B cell (primary cell): ENCODE results near the gene IZUMO1. TPM values are rescaled to one million over a fixed set of nuclear protein-coding genes. Genes with fewer than 3 reads are reported as not detected.

Experiments
- ATAC-seq: fragments of 200-7000 bp; cut with Tn5 transposase; one replicate; pipeline ENCODE4 v1.10.0; 2021; ENCODE audit warnings: low read depth, mild to moderate bottlenecking, moderate number of reproducible peaks, moderate library complexity
- CTCF ChIA-PET: fragments of 350-600 bp; sonication (Branson Sonifier 250); formaldehyde crosslinking; loops from one replicate; lab custom pipeline; 2021; ENCODE audit warnings: antibody characterized with exemption, inconsistent platforms; lab: Charles Lee
- POLR2A ChIA-PET: fragments of 350-600 bp; sonication (Branson Sonifier 250); formaldehyde crosslinking; loops from one replicate; lab custom pipeline; 2021; ENCODE audit warnings: antibody characterized with exemption; lab: Charles Lee
- DNase-seq: peaks from one replicate; pipeline ENCODE4 v3.0.0; 2013
- H2AFZ ChIP-seq: 2 replicates; pipeline ENCODE4 v1.6.1; 2012; ENCODE audit warnings: mild to moderate bottlenecking, low read depth, low read length; ENCODE audit not compliant: insufficient read depth, poor library complexity, severe bottlenecking
- H3K27ac ChIP-seq, 2 donors: 1 replicate in 1 of 2; 2 replicates in 1 of 2; pipeline ENCODE4 v1.5.1; 2012 to 2013; ENCODE audit warnings: low read length in 2 of 2, mild to moderate bottlenecking in 2 of 2, moderate library complexity in 1 of 2
- H3K27me3 ChIP-seq, 4 experiments: fragments of 200-600 bp in 1 of 4; sonication (generic) in 1 of 4; replicated peaks in 1 of 4; 1 replicate in 2 of 4; 2 replicates in 2 of 4; pipeline versions ENCODE4 v1.6.1 to v1.7.0; 2013 to 2016; ENCODE audit warnings: low read length in 3 of 4, mild to moderate bottlenecking in 2 of 4, mixed read lengths in 1 of 4, moderate library complexity in 1 of 4; ENCODE audit not compliant: insufficient read depth in 4 of 4, control insufficient read depth in 3 of 4; ENCODE audit errors: control extremely low read depth in 1 of 4
- H3K36me3 ChIP-seq, 2 experiments: replicated peaks in 1 of 2; 1 replicate in 1 of 2; 2 replicates in 1 of 2; pipeline versions ENCODE4 v1.6.1 to v1.7.1; 2013; ENCODE audit warnings: low read length in 1 of 2; ENCODE audit not compliant: insufficient read depth in 2 of 2, control insufficient read depth in 1 of 2; ENCODE audit errors: control extremely low read depth in 1 of 2, extremely low read depth in 1 of 2
- H3K4me1 ChIP-seq, 2 donors: fragments of 200-600 bp in 1 of 2; sonication (generic) in 1 of 2; 1 replicate in 1 of 2; 2 replicates in 1 of 2; pipeline versions ENCODE4 v1.5.1 to v1.6.1; 2013 to 2017; ENCODE audit warnings: low read length in 2 of 2; ENCODE audit not compliant: control insufficient read depth in 2 of 2, insufficient read depth in 2 of 2
- H3K4me2 ChIP-seq: replicated peaks from 2 replicates; pipeline ENCODE3; 2012; ENCODE audit warnings: mild to moderate bottlenecking, low read depth, low read length; ENCODE audit not compliant: poor library complexity, severe bottlenecking
- H3K4me3 ChIP-seq, 5 experiments: fragments of 200-600 bp in 1 of 5; sonication (generic) in 1 of 5; 1 replicate in 3 of 5; 2 replicates in 2 of 5; pipeline versions ENCODE4 v1.5.1 to v1.7.0; 2011 to 2016; ENCODE audit warnings: low read length in 4 of 5, mild to moderate bottlenecking in 4 of 5, low read depth in 2 of 5, control low read depth in 1 of 5, moderate library complexity in 1 of 5; ENCODE audit not compliant: insufficient read depth in 1 of 5; ENCODE audit errors: control extremely low read depth in 1 of 5, extremely low read depth in 1 of 5
- H3K79me2 ChIP-seq: fragments of 200-600 bp; sonication (generic); one replicate; pipeline ENCODE4 v1.6.0; 2016; ENCODE audit warnings: low read length; ENCODE audit not compliant: control insufficient read depth, insufficient read depth
- H3K9ac ChIP-seq: fragments of 200-600 bp; sonication (generic); 2 replicates; pipeline ENCODE4 v1.6.1; 2017; ENCODE audit warnings: mild to moderate bottlenecking, low read length, moderate library complexity
- H3K9me3 ChIP-seq, 3 donors: one replicate each; pipeline versions ENCODE4 v1.6.1 to v1.7.1; 2013; ENCODE audit warnings: low read length in 2 of 3; ENCODE audit not compliant: control insufficient read depth in 2 of 3, insufficient read depth in 1 of 3; ENCODE audit errors: control extremely low read depth in 1 of 3
- H4K20me1 ChIP-seq: 2 replicates; pipeline ENCODE4 v1.6.0; 2012; ENCODE audit warnings: mild to moderate bottlenecking, low read length; ENCODE audit not compliant: insufficient read depth, control insufficient read depth, poor library complexity, severe bottlenecking
- H3K27ac Mint-ChIP-seq: one replicate; pipeline ENCODE4 v1.8.0; 2021; ENCODE audit warnings: mixed read lengths
- H3K27me3 Mint-ChIP-seq: one replicate; pipeline ENCODE4 v1.8.0; 2021; ENCODE audit warnings: mixed read lengths
- H3K4me1 Mint-ChIP-seq: one replicate; pipeline ENCODE4 v1.8.0; 2021; ENCODE audit warnings: mixed read lengths
- H3K4me3 Mint-ChIP-seq: one replicate; pipeline ENCODE4 v1.8.0; 2021; ENCODE audit warnings: mixed read lengths
- H3K9me3 Mint-ChIP-seq: one replicate; pipeline ENCODE4 v1.8.0; 2022; ENCODE audit warnings: mixed read lengths; ENCODE audit not compliant: insufficient read depth
- EZH2 ChIP-seq: IDR thresholded peaks from 2 replicates; pipeline ENCODE4 v1.6.1; 2012; ENCODE audit warnings: borderline replicate concordance, low read depth, mild to moderate bottlenecking, moderate library complexity, low read length; ENCODE audit not compliant: insufficient read depth, poor library complexity, severe bottlenecking
- WGBS: methylation state at CpG from one replicate; pipeline ENCODE4 v1.1.5; 2013; ENCODE audit warnings: missing lambda C conversion rate; ENCODE audit not compliant: insufficient coverage; 5-methylcytosine and 5-hydroxymethylcytosine counted together
- intact Hi-C: fragments of 100-400 bp; cut with micrococcal nuclease; formaldehyde crosslinking; loops from one replicate; pipeline ENCODE4 v1.10.0; 2022
- polyA plus RNA-seq: library from polyadenylated mRNA; depleted of rRNA; stranded (reverse); fragments of >200 nt; gene quantifications from 2 replicates; pipeline ENCODE4 v1.2.3, GENCODE V29; 2012
- total RNA-seq, 2 donors: library from RNA; stranded (reverse); fragments of 120-200 nt in 1 of 2; gene quantifications; 1 replicate in 1 of 2; 2 replicates in 1 of 2; pipeline versions ENCODE4 v1.2.3 to v1.2.4, GENCODE V29; 2013 to 2022
- TF ChIP-seq, protein P1 (sequence below): fragments of 200-600 bp; IDR thresholded peaks from one replicate; pipeline ENCODE4 v1.8.0; 2022; ENCODE audit warnings: antibody characterized with exemption, mild to moderate bottlenecking

IZUMO1 gene
- total and polyA plus RNA-seq, 2 donors (not counting 1 experiment from before 2014, with no cell fraction given) = not detected

DNA sequence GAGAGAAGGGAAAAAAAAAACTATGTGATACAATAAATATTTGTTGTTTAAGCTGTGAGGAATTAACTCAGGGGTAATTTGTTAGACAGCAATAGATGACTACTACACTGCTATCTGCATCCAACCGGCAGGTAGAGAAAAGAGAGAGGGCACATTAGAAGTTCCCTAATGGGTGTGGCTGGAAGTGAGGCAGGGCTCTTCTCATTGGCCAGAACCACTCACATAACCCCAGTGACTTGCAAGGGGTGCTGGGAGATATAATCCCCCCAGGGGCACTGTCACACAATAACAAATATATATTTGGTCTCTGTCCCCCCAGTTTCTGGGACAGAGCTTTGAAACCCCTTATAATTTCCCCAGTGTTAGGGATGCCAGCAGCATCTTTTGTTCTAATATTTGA is 32.9 kb upstream of the IZUMO1 start:
- Histone ChIP-seq H3K27ac (no peak overlapping the region), H3K4me3 (no peak overlapping the region), H3K36me3 (no peaks in the 10 kb centered on the region), H3K79me2 (no peaks in the 10 kb centered on the region), H2AFZ (no peak overlapping the region), H3K9ac (no peak overlapping the region), H4K20me1 (no peaks in the 10 kb centered on the region), H3K4me1 (peaks cover 3 to 15% of the 10 kb centered on the region in 2 donors), H3K9me3 (peaks cover 0 to 3% (median 0%) of the 10 kb centered on the region in 3 donors), H3K4me2 (no peak overlapping the region), H3K27me3 (no peaks in the 10 kb centered on the region)
- no peak for ATAC-seq
- TF ChIP-seq, protein P1, sequence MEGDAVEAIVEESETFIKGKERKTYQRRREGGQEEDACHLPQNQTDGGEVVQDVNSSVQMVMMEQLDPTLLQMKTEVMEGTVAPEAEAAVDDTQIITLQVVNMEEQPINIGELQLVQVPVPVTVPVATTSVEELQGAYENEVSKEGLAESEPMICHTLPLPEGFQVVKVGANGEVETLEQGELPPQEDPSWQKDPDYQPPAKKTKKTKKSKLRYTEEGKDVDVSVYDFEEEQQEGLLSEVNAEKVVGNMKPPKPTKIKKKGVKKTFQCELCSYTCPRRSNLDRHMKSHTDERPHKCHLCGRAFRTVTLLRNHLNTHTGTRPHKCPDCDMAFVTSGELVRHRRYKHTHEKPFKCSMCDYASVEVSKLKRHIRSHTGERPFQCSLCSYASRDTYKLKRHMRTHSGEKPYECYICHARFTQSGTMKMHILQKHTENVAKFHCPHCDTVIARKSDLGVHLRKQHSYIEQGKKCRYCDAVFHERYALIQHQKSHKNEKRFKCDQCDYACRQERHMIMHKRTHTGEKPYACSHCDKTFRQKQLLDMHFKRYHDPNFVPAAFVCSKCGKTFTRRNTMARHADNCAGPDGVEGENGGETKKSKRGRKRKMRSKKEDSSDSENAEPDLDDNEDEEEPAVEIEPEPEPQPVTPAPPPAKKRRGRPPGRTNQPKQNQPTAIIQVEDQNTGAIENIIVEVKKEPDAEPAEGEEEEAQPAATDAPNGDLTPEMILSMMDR = no peak
- TF ChIP-seq EZH2 = no peak
- no CpG with 5 or more reads among the region's 1 CpG for WGBS
- Mint-ChIP-seq H3K4me3 (no peak overlapping the region), H3K27me3 (no peaks in the 10 kb centered on the region), H3K27ac (no peak overlapping the region), H3K9me3 (no peaks in the 10 kb centered on the region), H3K4me1 (peaks cover 19% of the 10 kb centered on the region)
- intact Hi-C loops = loop anchor here (10.0 kb wide), 1 partner anchor 305 kb away; the partner anchor contains the start of gene SNRNP70
- POLR2A ChIA-PET = interaction anchor here (0.7 kb wide), 1 partner anchor 18 kb away, joined by 8 read pairs; no protein-coding TSS in a partner anchor
- CTCF ChIA-PET = interaction anchor here (0.6 to 1.5 kb wide), 5 partner anchors 9 to 214 kb away, joined by 3 to 4 read pairs (median 3); partner anchors contain the start of genes GYS1 and RUVBL2
- DNase-seq = no peak

DNA sequence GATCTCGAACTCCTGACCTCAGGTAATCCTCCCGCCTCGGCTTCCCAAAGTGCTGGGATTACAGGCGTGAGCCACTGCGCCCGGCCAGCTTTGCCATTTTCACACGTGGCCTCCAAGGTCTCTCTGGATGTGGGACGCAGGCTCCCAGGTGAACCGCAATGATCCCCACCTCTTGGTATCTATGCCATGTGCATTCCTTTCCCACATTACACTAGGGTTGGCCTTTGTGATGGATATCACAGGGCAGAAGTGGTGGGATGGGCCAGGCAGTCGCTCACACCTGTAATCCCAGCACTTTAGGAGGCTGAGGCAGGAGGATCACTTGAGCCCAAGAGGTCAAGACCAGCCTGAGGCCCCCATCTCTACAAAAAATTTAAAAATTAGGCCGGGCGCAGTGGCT is 31.0 kb upstream of the IZUMO1 start:
- H3K27ac Mint-ChIP-seq = no peak overlapping the region

More for the DNA sequence above, 31.0 kb upstream of the IZUMO1 start:
- H3K27me3 Mint-ChIP-seq = peaks cover under 1% of the 10 kb centered on the region
- H3K4me3 ChIP-seq = no peak overlapping the region
- peaks cover 0 to 3% (median 0%) of the 10 kb centered on the region in 3 donors for H3K9me3 ChIP-seq
- ChIA-PET CTCF (interaction anchor here (1.3 kb wide), 1 partner anchor 64 kb away, joined by 4 read pairs; no protein-coding TSS in a partner anchor), POLR2A (no interaction called here)
- TF ChIP-seq, protein P1 = no peak
- TF ChIP-seq EZH2 = no peak
- H2AFZ ChIP-seq = no peak overlapping the region
- no peak overlapping the region for H3K4me3 Mint-ChIP-seq
- intact Hi-C loops = no loop called here
- WGBS = 97% methylated on average over 8 of the region's 12 CpGs
- no peaks in the 10 kb centered on the region for H3K9me3 Mint-ChIP-seq
- ATAC-seq = no peak
- H3K27me3 ChIP-seq = no peaks in the 10 kb centered on the region
- peaks cover 19% of the 10 kb centered on the region for H3K4me1 Mint-ChIP-seq
- H4K20me1 ChIP-seq = no peaks in the 10 kb centered on the region
- H3K4me1 ChIP-seq = peaks cover 3 to 12% of the 10 kb centered on the region in 2 donors
- no peaks in the 10 kb centered on the region for H3K79me2 ChIP-seq
- H3K9ac ChIP-seq = no peak overlapping the region
- no peak for DNase-seq
- no peak overlapping the region for H3K4me2 ChIP-seq
- H3K27ac ChIP-seq = no peak overlapping the region
- no peaks in the 10 kb centered on the region for H3K36me3 ChIP-seq
